COLO668 (cell line): ENCODE measurements around the gene LRRC4B.

Experiments
- DNase-seq: peaks from one replicate; lab custom pipeline; 2025; ENCODE audit not compliant: unreplicated experiment; lab: John Stamatoyannopoulos, UW

LRRC4B gene

DNA sequence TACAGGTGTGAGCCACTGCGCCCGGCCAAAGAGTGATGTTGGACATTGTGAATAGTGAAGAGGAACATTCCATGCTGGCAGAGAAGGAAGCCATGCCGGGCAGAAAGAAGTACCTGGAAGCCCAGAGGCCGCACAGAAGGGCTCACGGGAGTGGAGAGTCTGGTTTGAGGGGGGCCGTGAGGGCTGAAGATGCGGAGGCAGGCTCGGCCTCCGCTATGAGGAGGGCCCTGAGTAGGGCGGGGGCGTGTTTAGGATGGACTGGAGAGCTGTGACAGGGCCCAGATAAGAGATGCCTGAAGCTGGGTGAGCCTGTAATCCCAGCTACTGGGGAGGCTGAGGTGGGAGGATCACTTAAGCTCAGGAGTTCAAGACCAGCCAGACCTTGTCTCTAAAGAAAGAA lies 58.9 kb downstream of the LRRC4B start:
- DNase-seq, result no peak

DNA sequence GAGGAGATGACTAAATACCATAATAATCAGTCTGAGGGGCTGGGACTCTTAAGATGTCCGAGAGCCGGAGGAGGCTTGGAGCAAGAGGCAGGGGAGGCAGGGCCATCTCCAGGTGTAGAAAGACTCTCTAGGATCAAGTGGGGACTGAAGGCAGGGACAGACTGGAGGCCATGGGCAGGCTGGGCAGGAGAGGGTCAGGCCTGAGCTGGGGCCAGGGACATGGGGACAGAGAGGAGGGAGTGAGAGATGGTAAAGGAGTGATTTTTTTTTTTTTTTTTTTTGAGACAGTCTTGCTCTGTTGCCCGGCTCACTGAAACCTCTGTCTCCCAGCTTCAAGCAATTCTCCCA lies 59.4 kb downstream of the LRRC4B start:
- no peak for DNase-seq

DNA sequence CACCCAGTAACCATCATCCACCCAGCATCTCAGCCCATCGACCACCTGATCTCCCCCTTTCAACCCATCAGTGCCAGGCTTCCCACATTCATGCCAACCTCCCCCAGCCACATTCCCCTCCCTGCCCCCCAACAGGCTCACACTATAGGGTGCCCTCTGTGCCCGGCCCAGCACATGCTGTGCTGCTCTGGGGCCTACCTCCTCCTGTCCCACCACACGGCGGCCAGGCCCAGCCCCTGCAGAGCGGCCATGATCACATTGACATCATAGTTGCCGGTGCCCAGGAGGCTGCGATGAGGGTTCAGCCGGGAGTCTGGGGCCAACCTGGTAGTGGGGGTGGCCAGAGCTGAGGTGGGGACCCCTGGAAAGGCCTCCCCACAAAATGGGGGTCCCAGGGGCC lies 60.9 kb downstream of the LRRC4B start:
- DNase-seq, result no peak

DNA sequence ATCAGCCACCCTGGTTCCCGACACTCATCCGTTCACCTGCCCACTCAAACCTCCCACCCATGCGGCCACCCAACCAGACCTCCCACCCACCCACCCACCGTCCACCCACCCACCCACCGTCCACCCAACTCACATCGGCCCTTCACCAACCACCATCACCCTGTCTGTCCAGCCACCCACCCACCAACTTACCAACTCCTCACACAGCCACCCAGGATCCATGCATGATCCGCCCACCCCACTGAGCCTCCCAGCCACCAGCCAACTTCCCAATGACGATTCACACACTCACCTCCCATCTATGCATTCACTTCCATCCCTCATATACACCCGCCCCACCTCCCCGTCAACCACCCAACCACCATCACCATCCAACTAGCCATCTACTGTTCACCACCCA lies 61.5 kb downstream of the LRRC4B start:
- DNase-seq, result no peak

DNA sequence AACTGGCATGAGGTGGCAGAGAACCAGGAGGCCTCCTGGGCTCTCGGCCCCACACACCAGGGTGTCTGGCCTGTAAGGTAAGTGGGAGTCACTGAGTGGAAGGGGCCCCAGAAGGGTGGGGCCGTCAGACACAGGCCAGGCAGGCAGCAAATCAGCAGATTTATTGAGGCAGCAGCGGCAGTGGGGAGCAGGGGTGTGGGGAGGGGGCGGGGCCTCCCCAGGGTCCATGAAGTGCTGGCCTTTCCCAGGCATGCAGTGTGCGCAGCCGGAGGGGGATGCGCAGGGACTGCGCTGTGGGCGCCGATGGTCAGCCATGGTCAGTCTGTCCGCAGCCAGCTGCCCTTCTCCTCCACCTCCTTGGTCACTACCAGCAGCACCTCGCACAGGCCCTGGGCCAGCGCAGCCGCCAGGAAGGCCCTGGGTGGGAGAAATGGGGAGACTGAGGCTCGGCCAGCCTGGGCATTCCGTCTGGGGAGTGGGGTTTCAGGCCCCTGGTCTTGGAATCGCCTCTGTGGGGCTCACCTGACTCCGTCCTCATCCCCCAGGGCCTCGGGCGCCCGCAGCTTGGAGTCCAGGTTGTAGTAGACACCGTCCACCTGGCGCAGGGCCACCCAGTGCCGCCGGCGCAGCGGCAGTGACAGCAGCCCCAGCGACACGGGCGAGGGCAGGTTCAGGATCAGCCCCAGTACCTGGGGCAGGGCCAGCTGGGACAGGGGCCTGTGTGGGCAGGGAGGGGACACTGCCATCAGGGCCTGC lies 62.2 kb downstream of the LRRC4B start:
- no peak for DNase-seq

DNA sequence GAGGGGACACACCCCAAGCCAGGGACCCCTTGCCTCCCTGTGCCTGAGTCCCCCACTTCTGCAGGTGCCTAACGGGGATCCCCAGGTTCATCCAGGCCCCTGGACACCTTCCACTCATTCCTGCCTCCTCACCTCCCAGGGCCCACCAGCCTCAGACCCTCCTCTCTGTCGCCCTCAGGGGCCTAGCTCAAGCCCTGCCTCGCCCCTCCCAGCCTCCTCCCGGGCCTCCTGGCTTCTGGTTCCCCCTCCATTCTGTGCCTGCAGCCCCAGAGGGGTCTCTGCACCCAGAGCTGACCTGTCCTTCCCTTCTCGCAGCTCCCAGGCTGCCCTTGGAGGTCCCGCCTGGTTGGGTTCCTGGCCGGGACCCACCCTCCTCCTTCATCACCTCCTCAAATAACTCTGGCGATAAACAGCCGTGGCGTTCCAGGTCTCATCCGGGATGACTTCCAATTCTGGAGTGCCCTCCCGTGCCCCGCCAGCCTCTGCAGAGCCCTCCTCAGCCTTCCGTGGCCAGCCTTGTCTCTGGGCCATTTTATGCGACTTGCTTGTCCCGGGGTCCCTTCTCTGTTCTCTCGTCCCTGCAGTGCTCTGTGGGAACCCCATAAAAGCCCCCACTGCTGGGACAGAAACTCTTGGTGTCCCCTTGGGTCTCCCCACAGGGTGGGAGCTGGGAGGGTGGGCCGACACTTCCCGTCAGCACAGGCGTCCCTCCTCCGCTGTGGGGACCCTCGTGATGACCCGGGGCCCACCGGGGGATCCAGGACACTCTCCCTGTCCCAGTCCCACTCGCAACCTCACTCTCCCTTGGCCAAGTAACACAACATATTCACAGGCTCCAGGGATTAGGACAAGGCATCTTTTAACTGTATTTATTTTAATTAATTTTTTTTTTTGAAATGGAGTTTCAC lies 66.4 kb downstream of the LRRC4B start:
- no peak for DNase-seq

DNA sequence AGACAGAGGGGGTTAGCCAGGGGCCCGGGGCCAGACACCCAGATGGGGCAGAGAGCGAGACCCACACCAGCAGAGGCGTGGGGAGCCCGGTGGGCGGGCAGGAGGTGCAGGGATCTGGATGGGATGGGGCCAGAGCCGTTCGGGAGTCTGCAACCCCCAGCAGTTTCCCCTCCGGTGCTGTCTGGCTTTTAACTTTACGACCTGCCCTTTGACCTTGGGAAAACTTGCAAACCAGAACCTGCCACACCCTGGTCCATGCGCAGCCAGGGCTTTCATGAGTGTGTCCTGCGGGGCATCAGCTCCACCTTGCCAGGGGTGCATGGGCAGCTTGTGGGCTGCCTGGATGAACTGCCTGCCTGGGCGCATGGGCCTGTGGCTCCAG lies 67.1 kb downstream of the LRRC4B start:
- no peak for DNase-seq

DNA sequence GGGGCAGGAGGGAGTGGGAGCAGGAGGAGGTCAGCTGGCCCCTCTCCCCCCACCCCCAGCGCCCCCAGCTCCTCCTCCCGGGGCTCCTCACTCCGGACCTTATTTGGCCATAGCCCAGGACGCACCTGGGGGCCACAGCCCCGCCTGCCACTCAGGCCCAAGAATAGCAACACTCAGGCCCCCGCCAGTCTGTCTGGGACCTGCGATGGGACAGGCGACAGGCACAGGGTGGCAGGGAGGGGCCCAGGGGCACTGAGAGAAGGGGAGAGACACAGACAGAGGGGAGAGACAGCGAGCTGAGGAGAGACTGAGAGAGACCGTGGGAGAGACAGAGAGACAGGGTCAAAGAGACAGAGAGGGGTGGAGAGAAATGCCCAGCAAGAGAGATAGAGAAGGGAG lies 67.5 kb downstream of the LRRC4B start:
- no peak for DNase-seq

DNA sequence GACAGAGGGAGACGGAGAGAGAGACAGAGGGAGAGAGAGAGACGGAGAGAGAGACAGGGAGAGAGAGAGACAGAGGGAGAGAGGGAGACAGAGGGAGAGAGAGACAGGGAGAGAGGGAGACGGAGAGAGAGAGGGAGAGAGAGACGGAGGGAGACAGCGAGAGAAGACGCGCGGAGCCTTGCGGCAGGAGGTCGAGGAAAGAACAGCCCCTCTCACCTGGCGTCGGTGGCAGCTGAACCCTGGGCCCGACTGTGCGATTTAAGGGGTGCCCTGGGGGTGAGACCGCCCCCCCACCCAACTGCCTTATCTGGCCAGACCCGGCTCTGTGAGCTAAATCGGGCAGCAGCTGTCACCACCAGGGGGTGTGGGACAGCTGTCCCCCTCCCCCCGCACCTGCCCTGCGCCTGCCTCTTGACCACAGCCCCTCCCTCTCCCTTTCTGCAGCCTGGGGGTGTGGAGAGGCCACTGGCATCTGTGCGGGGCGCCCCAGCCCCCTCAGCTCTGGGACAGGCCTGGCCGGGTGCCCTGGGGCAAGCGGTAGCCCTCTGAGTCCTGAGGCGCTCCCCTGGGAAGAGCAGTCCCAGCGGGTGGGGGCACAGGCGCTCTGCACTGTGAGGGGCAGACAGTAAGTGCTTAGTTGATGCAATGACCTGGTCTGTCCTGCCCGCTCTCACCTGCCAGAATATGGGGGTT lies 68.0 kb downstream of the LRRC4B start:
- peak; percentile 63 for DNase-seq

DNA sequence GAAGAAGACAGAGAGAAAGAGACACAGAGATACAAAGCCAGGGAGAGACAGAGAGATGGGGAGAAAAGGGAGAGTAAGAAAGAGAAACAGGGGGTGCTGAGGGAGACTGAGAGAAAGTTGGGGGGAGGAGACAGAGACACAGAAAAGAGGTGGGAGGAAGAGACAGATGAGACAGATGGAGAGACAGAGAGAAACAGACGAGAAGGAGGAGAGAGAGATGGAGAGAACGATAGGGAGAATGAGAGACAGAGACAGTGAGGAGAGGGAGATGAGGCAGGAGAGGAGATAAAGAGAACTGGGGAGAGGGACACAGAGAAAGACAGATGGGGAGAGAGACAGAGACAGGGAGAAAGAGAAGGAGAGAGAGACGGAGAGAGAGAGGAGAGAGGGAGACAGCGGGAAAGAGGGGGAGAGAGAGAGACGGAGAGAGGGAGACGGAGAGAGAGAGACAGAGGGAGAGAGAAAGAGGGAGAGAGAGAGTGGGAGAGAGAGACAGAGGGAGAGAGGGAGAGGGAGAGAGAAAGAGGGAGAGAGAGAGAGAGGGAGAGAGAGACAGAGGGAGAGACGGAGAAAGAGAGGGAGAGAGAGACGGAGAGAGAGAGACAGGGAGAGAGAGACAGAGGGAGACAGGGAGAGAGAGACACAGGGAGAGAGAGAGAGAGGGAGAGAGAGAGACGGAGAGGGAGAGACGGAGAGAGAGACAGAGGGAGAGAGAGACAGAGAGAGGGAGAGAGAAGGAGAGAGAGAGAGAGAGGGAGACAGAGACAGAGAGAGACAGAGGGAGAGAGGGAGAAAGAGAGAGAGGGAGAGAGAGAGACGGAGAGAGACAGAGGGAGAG lies 69.8 kb downstream of the LRRC4B start:
- DNase-seq, result no peak

DNA sequence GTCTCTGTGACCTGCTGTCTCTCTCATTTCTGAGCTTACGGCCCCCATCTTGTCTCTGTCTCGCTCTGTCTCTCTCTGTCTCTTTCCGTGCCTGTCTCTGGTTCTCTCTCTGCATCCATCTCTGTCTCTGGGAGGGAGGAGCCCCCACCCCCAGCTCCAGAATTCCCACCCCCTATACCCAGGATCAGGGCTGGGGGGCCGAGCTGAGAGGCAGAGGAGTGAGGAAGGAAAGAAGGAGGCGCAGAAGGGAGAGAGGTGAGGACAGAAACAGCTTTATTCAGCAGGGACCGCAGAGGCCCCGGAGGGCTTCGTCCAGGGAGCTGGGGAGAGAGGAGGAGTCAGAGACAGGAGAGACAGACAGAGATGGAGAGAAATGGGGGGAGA lies 71.2 kb downstream of the LRRC4B start:
- DNase-seq, result no peak

DNA sequence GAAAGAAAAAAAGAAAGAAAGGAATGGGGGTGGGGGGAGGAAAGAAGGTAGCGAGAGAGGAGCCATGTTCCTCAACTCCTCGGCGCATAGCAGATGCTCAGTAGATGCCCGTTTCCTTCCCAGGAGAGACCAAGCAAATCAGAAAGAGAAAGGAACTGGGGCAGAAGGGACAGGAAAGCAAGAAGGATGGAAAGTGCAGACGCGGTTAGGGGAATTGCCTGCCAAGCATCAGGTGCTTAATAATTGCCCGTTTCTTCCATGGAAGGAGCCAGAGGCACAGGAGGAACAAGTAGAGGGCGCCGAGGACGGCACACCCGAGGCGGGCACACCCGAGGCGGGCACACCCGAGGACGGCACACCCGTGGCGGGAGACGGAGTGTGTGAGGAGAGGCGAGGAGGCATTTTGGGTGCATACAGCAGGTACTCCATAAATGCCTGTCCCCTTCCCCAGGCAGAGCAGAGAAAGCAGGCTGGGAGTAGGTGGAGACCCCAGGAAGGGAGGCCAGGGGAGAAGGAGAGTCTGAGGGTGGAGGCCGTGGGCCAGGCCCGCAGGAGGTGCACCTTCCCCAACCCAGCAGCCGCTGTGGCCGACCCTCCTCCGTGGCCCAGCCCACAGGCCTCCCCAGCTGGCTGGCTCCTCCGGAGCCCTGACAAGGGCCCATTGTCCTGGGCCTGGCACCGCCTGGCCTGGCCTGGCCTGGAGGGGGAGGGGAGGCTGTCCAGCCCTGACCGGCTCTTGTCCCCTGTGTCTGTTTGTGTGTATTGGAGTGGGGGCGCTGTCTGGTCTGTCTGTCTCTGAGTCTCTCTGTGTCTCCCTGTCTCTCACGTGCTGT lies 71.8 kb downstream of the LRRC4B start:
- DNase-seq, result peak; percentile 13

DNA sequence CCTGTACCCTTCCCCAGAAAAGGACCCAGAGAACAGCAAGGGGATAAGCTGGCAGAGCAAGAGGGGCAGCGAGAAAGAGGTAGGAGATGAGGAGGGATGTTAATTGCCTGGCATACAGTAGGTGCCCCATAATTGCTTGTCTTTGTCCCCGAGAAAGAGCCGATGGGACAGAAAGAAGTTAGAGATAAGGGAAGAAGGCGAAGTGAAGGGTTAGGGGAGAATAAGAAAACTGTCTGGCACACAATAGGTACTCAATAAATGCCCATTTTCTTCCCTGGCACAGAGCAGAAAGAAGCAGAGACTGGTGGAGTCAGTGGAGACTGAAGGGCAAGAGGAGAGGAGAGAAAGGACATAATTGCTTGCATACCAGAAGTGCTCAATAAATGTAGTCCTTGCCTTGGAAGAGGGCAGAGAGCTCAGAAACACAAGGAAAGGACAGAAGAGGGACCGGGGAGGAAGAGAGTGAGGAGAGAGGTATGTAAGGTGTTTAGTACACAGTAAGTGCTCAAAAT lies 73.2 kb downstream of the LRRC4B start:
- no peak for DNase-seq

DNA sequence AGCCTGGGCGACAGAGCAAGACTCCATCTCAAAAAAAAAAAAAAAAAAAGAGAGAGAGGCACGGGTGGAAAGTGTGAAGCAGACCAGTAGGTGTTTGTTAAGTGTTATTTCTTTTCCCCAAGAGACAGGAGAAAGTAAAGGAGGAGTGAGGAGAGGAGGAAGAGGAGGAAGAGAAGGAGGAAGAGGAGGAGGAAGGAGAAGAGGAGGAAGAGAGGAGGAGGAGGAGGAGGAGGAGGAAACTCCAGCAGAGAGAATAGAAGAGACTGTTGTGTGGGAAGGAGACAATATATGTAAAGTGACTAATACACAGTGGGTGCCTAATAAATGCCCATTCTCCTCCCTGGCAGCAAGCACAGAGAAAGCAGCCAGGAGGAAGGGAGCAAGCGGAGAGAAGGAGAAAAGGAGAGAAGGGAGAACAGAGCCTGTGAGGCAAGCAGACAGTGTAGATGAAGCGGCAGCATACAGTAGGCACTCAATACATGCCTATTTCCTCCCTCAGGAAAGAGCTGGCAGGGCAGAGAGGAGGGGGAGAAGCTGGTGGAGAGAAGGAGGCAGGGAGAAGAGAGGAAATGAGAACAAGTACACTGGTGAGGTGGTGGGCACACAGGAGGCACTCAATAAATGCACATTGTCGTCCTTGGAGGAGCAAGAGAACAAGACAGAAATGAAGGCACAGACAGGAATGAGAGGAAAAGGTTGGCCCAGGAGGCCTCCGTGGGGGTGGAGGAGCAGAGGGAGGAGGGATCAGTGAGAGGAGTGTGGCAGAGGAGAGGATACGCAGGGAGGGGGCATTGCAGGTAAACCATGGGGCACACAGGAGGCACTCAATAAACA lies 73.8 kb downstream of the LRRC4B start:
- DNase-seq, result no peak

DNA sequence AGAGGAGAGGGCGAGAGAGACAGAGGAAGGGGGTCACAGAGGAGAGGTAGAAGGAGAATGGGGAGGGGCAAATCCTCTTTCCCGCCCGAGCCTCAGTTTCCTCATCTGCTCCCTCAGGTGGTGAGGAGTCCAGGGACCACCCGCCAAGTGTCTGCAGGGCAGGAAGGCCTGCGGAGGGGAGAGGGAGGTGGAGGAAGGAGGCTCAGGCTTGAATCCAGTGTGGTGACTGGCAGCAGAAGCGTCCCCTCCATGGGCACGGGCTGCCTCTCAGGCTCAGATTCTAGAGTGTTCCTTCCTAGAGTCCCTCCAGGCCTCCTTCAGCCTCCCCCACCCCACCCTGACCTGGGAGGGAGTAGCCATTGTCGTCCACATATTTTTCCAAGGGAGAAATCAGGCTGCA lies 75.1 kb downstream of the LRRC4B start:
- no peak for DNase-seq

DNA sequence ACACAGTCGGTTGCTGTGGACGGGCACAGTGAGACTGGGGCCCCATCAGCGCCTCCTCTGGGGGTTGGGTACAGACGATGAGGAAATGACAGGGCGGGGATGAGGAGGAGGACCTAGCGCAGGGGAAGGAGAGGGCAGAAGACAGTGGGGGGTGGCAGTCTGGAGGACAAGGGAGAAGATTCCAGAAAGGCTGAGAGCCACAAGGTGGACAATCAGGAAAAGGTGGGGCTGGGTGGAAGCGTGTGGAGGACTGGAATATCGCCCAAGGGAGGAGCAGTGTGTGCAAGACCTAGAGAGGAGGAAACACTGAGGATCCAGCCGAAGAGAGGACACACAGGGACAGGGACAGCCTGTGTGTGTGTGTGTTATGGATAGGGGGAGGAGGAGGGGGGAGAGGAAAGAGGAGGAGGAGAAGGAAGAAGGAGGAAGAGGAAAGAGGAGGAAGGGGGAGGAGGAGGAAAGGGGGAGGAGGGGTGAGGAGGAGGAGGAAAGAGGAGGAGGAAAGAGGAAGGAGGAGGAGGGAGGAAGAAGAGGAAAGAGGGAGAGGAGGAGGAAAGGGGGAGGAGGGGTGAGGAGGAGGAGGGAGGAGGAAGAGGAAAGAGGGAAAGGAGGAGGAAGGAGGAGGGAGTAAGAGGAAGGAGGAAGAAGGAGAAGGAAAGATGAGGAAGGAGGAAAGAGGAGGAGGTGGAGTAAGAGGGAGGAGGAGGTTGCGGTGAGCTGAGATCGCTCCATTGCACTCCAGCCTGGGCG lies 75.8 kb downstream of the LRRC4B start:
- no peak for DNase-seq

DNA sequence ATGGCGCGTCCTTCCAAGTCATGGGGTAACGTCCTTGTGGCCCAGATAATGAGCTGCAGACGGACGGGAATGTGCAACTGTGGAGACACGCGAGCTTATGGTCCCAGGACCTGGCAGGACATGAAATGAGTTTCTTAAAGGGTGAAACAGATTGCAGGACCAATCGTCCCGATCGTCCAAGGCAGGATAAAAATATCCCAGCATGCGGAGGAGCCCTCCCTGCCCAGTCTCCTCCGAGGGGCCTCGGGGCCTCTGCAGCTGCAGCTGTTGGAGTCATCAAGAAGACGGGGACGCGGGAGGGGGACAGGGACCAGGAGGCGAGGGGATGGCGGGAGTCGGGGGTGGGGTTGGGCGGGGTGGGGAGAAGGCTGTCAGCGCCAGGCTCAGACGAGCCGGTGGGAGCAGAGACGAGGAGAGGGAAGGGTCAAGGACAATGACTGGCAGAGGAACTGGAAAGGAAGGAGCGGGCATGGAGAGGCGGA lies 77.2 kb downstream of the LRRC4B start:
- DNase-seq, result no peak

DNA sequence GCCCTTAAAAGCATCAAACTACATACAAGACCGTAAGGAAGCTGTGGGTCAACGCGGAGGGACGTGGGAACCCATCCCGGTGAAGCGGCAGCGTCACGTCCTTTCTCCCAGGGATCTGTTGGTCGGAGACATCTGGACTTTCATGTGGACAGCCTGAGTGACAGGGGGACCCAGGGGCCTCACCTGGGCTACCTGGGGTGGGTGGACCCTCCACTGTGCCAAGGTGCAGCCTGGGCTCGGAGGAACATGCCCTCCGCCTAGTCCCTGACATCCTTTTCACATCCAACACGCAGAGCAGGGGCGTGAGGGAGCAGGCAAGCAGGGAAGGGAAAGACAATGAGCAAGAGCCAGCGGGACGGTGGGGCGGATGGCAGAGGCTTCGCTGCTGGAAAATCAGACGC lies 77.8 kb downstream of the LRRC4B start:
- DNase-seq, result no peak
